Measurements from ENCODE around the gene CADM1. TPM values are rescaled to one million over a fixed set of nuclear protein-coding genes. Genes with fewer than 3 reads are reported as not detected.

Gene CADM1
- total RNA-seq, 1 experiment from 2014 or later: not detected

DNA sequence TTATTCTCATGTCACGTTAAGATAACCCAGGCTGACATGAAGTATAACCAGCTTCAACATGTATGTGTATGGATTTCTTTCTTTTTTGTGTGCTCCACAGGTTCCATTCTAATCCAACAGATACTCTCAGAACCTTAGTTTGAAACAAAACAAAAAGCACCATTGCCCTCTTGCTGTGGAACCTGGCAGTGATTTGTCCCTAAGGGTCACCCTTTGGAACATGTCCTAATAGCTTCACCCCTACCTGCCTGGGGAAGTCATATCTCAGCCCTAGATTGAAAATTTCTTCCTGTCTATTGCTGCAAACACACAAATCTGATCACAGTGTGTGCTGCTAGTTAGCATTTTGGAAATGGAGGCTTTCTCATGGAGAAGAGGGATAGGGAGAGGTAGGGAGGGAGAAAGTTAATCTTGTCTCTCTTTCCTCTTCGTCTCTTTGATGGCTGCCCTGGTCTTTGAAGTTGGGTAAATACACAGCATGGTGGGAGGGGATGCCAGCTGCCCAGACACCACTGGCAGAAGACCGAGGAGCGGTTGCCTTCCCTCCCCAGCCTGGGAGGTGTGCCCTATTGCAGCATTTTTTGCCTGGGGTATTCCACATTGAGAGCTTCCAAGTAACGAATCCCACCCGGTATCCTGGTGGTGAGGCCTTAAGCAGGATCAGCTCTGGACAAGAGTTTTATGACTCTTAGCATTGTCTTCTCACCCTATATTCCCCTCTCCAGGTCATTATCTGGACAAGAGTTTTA, 11.6 kb upstream of the CADM1 start:
- DNase-seq (ENCODE audit: unreplicated experiment): no peak
- ChIA-PET CTCF (interaction anchor here (0.9 kb wide), 1 partner anchor 322 kb away, joined by 4 read pairs; no protein-coding TSS in a partner anchor), POLR2A (interaction anchor here (0.7 kb wide), 2 partner anchors 838 to 1003 kb away, joined by 3 read pairs; no protein-coding TSS in a partner anchor)
- no peaks in the 10 kb centered on the region for H3K4me1 Mint-ChIP-seq (ENCODE audit: insufficient read depth, unreplicated experiment)
- H3K27ac Mint-ChIP-seq (ENCODE audit: low read depth, unreplicated experiment): no peak overlapping the region
- no peak overlapping the region for H3K4me3 Mint-ChIP-seq (ENCODE audit: unreplicated experiment)
- H3K9me3 Mint-ChIP-seq (ENCODE audit: unreplicated experiment): no peaks in the 10 kb centered on the region
- TF ChIP-seq, protein P1, sequence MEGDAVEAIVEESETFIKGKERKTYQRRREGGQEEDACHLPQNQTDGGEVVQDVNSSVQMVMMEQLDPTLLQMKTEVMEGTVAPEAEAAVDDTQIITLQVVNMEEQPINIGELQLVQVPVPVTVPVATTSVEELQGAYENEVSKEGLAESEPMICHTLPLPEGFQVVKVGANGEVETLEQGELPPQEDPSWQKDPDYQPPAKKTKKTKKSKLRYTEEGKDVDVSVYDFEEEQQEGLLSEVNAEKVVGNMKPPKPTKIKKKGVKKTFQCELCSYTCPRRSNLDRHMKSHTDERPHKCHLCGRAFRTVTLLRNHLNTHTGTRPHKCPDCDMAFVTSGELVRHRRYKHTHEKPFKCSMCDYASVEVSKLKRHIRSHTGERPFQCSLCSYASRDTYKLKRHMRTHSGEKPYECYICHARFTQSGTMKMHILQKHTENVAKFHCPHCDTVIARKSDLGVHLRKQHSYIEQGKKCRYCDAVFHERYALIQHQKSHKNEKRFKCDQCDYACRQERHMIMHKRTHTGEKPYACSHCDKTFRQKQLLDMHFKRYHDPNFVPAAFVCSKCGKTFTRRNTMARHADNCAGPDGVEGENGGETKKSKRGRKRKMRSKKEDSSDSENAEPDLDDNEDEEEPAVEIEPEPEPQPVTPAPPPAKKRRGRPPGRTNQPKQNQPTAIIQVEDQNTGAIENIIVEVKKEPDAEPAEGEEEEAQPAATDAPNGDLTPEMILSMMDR (IDR thresholded peaks at IDR 0.05; ENCODE audit: unreplicated experiment): no peak
- H3K36me3 Mint-ChIP-seq (ENCODE audit: insufficient read depth, unreplicated experiment): no peaks in the 10 kb centered on the region
- H3K27me3 Mint-ChIP-seq (ENCODE audit: insufficient read depth, unreplicated experiment): peaks cover 67% of the 10 kb centered on the region
- BruUV-seq (replicated peaks): no TSS peak
- intact Hi-C loops (cut with micrococcal nuclease): no loop called here

DNA sequence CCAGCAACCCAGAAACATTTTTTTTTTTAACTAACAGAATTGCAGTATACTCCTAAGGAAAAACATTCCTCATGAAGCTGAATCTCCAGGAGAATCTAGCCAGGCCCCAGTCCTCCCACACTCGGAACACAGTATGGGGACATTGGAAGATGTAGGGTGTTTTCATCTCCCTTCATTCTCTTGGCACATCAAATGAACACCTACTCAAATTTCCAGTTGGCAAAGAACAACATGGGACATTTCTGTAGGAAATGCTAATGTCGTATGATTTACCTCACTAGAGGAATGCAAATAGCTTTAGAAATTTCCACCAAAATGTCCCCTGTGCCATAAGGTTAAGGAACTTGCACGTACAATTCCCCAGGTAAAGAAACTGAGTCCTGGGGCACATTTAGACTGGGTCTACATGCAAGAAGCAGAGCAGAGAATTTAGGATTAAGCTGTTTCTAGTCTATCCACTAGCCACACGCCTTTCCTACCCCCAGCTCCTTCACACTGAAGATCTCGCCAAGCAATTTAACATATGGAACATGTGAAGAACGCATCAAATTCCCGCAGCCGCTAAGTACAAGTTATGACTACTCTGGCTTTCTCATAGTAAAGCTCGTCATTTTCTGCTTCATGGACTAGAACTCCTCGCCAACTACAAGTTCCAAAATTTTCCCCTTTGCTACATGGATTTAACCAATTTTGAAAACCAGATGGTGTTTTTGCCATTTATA, 2.9 kb upstream of the CADM1 start:
- no TSS peak for BruUV-seq (replicated peaks)
- Mint-ChIP-seq H3K4me3 (ENCODE audit: unreplicated experiment) (no peak overlapping the region), H3K27ac (ENCODE audit: low read depth, unreplicated experiment) (no peak overlapping the region), H3K27me3 (ENCODE audit: insufficient read depth, unreplicated experiment) (peaks cover 60% of the 10 kb centered on the region), H3K4me1 (ENCODE audit: insufficient read depth, unreplicated experiment) (peaks cover 5% of the 10 kb centered on the region), H3K36me3 (ENCODE audit: insufficient read depth, unreplicated experiment) (no peaks in the 10 kb centered on the region), H3K9me3 (ENCODE audit: unreplicated experiment) (no peaks in the 10 kb centered on the region)
- TF ChIP-seq, protein P1 (IDR thresholded peaks at IDR 0.05; ENCODE audit: unreplicated experiment): no peak
- DNase-seq (ENCODE audit: unreplicated experiment): no peak
- intact Hi-C loops (cut with micrococcal nuclease): no loop called here
- POLR2A ChIA-PET: no interaction called here
- CTCF ChIA-PET: no interaction called here

DNA sequence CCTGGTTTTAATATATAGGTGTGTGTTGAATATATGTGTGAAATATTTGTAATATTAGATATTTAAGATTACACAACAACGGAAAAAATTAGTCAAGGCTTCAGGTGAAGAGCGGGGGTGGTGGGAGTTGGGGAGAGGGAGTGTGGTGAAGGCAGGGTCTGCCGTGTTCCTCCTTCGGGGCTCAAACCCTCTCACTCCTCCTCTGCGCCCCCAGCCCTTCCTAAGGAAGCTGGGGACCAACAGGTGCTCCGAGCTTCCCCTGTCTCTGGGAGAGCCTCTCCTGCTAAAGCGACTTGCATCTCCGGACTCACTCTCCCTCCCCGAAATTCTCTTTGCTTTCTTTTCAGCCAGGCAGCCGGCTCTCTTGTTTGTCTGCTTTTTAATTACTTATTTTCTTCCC, 960 bp upstream of the CADM1 start:
- no TSS peak for BruUV-seq (replicated peaks)
- H3K36me3 Mint-ChIP-seq (ENCODE audit: insufficient read depth, unreplicated experiment): no peaks in the 10 kb centered on the region

DNA sequence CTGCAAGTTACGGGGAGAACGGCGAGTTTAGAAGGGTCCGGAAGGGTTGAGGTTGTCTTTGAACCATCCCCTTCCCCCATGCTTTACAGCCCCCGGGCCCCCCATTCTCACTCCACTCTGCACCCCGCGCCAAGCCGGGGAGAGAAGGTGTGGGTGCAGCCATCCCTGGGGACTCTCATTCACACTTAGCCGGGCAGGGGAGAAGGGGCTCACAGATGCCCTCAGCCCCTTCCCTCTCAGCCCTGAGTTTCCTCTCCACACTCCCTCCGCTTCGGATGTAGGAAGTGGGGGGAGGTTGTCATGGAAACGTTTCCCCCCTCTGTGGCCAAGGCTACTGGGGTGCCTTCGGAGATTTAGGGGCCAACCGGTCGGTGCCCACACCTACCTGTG, 334 bp downstream of the CADM1 start:
- Mint-ChIP-seq H3K27me3 (ENCODE audit: insufficient read depth, unreplicated experiment) (peaks cover 35% of the 10 kb centered on the region), H3K4me3 (ENCODE audit: unreplicated experiment) (no peak overlapping the region), H3K36me3 (ENCODE audit: insufficient read depth, unreplicated experiment) (no peaks in the 10 kb centered on the region), H3K4me1 (ENCODE audit: insufficient read depth, unreplicated experiment) (peaks cover 5% of the 10 kb centered on the region), H3K9me3 (ENCODE audit: unreplicated experiment) (no peaks in the 10 kb centered on the region), H3K27ac (ENCODE audit: low read depth, unreplicated experiment) (no peak overlapping the region)
- DNase-seq (ENCODE audit: unreplicated experiment): no peak
- POLR2A ChIA-PET: no interaction called here
- no TSS peak for BruUV-seq (replicated peaks)
- TF ChIP-seq, protein P1 (IDR thresholded peaks at IDR 0.05; ENCODE audit: unreplicated experiment): no peak
- intact Hi-C loops (cut with micrococcal nuclease): no loop called here
- CTCF ChIA-PET: no interaction called here

More for the DNA sequence above, 960 bp upstream of the CADM1 start:
- peaks cover 5% of the 10 kb centered on the region for H3K4me1 Mint-ChIP-seq (ENCODE audit: insufficient read depth, unreplicated experiment)
- H3K27me3 Mint-ChIP-seq (ENCODE audit: insufficient read depth, unreplicated experiment): peaks cover 47% of the 10 kb centered on the region
- intact Hi-C loops (cut with micrococcal nuclease): no loop called here
- CTCF ChIA-PET: no interaction called here
- H3K9me3 Mint-ChIP-seq (ENCODE audit: unreplicated experiment): no peaks in the 10 kb centered on the region
- no peak for DNase-seq (ENCODE audit: unreplicated experiment)
- POLR2A ChIA-PET: no interaction called here
- TF ChIP-seq, protein P1 (IDR thresholded peaks at IDR 0.05; ENCODE audit: unreplicated experiment): no peak
- no peak overlapping the region for H3K27ac Mint-ChIP-seq (ENCODE audit: low read depth, unreplicated experiment)
- H3K4me3 Mint-ChIP-seq (ENCODE audit: unreplicated experiment): peak overlapping the region; percentile 63
